Brain microvascular endothelial cell (primary cell): ENCODE results near the gene CDH23.

ENCODE experiments used
- DNase-seq: peaks from one replicate; pipeline ENCODE4 v3.0.0-alpha.2; 2020
- H3K27ac ChIP-seq: fragments of 250-450 bp; sonication (Bioruptor Pico); 2 replicates; pipeline ENCODE4 v1.5.1; 2020; ENCODE audit warnings: mild to moderate bottlenecking, moderate library complexity
- H3K27me3 ChIP-seq: fragments of 250-450 bp; sonication (Bioruptor Pico); replicated peaks from 2 replicates; pipeline ENCODE4 v1.5.1; 2020; ENCODE audit warnings: mild to moderate bottlenecking
- H3K36me3 ChIP-seq: fragments of 250-450 bp; sonication (Bioruptor Pico); replicated peaks from 2 replicates; pipeline ENCODE4 v1.5.1; 2020; ENCODE audit warnings: mild to moderate bottlenecking
- H3K4me3 ChIP-seq: 2 replicates; pipeline ENCODE4 v1.5.1; 2011; ENCODE audit warnings: low read depth, mild to moderate bottlenecking, control low read depth, low read length, moderate library complexity
- CTCF ChIP-seq: IDR thresholded peaks from 2 replicates; pipeline ENCODE4 v1.5.1; 2011; ENCODE audit warnings: low read depth, mild to moderate bottlenecking, moderate library complexity, low read length, control low read depth, inconsistent platforms; ENCODE audit errors: missing control alignments
- in situ Hi-C: cut with HindIII; loops from 2 replicates; pipeline ENCODE4 v1.10.0; 2017; ENCODE audit warnings: low sequenced_read_pairs, low pct_ligation_motif_present

CDH23 gene

DNA sequence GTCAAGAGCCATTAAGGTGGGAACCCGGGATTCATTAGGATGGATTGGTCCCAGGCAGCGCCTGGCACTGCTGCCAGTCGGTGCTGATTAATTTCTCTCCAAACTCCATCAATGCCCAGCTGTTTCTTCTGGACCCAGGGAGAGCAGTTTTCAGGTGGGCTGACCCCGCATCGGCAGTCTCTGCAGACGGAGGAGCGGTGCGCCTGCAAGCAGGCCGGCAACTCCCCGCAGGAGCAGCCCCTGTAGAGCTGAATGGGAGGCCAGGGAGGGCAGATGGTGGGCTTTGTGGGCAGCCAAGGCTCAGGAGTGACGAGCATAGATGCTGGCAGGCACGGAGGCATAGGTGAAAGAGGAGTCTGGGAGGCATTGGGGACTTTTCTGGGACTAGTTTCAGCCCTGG is 56.5 kb downstream of the CDH23 start:
- DNase-seq = no peak
- H3K36me3 ChIP-seq = no peaks in the 10 kb centered on the region
- H3K4me3 ChIP-seq = no peak overlapping the region
- TF ChIP-seq CTCF = no peak
- H3K27ac ChIP-seq = no peak overlapping the region
- H3K27me3 ChIP-seq = peaks cover 6% of the 10 kb centered on the region
- in situ Hi-C loops = no loop called here

DNA sequence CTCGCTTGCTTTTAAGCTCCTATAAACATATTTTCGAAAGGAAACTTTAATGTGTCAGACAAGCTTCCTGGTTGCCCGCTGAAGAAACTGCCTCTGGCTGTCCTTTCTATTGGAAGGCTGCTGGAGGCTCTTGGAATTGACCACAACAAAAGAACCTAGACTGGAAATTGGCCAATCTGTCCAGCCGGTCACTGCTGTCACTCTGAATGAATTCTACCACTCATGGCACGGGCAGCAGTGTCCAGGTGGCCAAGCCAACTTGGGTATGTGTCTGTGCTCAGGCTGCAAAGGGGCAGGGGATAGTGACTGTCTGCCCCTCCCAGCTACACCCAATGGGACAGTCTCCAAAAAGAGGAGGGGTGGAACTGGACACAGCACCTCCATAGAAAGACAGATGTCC is 57.6 kb downstream of the CDH23 start:
- TF ChIP-seq CTCF = no peak
- Histone ChIP-seq H3K36me3 (no peaks in the 10 kb centered on the region), H3K4me3 (no peak overlapping the region), H3K27me3 (peaks cover 6% of the 10 kb centered on the region), H3K27ac (no peak overlapping the region)
- DNase-seq = no peak
- in situ Hi-C loops = no loop called here

DNA sequence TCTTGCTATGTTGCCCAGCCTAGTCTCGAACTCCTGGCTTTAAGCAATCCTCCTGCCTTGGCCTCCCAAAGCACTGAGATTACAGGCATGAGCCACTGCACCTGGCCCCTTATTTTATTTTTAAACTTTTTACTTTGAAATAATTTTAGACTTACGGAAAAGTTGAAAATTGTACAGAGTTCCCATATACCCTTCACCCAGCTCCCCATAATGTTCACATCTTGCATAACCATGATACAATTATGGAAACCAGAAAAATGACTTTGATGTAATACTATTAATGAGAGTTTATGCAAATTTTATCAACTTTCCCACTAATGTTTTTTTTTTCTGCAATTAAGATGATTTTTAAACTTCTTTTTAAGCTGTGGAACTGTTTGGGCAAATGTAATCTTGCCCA is 58.3 kb downstream of the CDH23 start:
- TF ChIP-seq CTCF = no peak
- H3K27ac ChIP-seq = no peak overlapping the region
- no peaks in the 10 kb centered on the region for H3K36me3 ChIP-seq
- peaks cover 6% of the 10 kb centered on the region for H3K27me3 ChIP-seq
- DNase-seq = no peak
- no peak overlapping the region for H3K4me3 ChIP-seq
- in situ Hi-C loops = no loop called here

- no peak overlapping the region for H3K4me3 ChIP-seq
- no peak for TF ChIP-seq CTCF
- no peak overlapping the region for H3K27ac ChIP-seq
- DNase-seq = no peak
- in situ Hi-C loops = no loop called here
- H3K36me3 ChIP-seq = no peaks in the 10 kb centered on the region
- peaks cover 6% of the 10 kb centered on the region for H3K27me3 ChIP-seq
These were observed 59.9 kb downstream of the CDH23 start for GRCh38 chr10:71456631-71457030.

GRCh38 chr10:71457908-71458307 is 61.2 kb downstream of the CDH23 start:
- no peak for TF ChIP-seq CTCF
- in situ Hi-C loops = no loop called here
- H3K27ac ChIP-seq = no peak overlapping the region
- peaks cover 4% of the 10 kb centered on the region for H3K27me3 ChIP-seq
- no peaks in the 10 kb centered on the region for H3K36me3 ChIP-seq
- no peak for DNase-seq
- no peak overlapping the region for H3K4me3 ChIP-seq

- no peak for DNase-seq
- no peak for TF ChIP-seq CTCF
- no peak overlapping the region for H3K4me3 ChIP-seq
- in situ Hi-C loops = no loop called here
- H3K36me3 ChIP-seq = no peaks in the 10 kb centered on the region
- H3K27me3 ChIP-seq = peaks cover 4% of the 10 kb centered on the region
- H3K27ac ChIP-seq = no peak overlapping the region
These were observed 61.7 kb downstream of the CDH23 start for GRCh38 chr10:71458387-71458786.
